Measurements from ENCODE around the gene MAG.
A peak's percentile ranks its signal among the peaks of the same experiment; 100 is the strongest.

MAG gene, protein sequence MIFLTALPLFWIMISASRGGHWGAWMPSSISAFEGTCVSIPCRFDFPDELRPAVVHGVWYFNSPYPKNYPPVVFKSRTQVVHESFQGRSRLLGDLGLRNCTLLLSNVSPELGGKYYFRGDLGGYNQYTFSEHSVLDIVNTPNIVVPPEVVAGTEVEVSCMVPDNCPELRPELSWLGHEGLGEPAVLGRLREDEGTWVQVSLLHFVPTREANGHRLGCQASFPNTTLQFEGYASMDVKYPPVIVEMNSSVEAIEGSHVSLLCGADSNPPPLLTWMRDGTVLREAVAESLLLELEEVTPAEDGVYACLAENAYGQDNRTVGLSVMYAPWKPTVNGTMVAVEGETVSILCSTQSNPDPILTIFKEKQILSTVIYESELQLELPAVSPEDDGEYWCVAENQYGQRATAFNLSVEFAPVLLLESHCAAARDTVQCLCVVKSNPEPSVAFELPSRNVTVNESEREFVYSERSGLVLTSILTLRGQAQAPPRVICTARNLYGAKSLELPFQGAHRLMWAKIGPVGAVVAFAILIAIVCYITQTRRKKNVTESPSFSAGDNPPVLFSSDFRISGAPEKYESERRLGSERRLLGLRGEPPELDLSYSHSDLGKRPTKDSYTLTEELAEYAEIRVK

GRCh38 chr19:35291916-35292315, at the start of gene MAG:
Gene MAG, plus strand, starts transcription at chr19:35292161. Its CDS starts 3,248 bp downstream, at chr19:35295409.
- H3K27me3 ChIP-seq (ENCODE audit: control insufficient read depth, insufficient read depth, low read length), result no peaks in the 10 kb centered on the region; the same call in 1 of the 2 replicates
- no peak within 1 kb of the TSS for H3K27ac ChIP-seq (ENCODE audit: low read depth, low read length)
- no peak within 1 kb of the TSS for H3K4me3 ChIP-seq (ENCODE audit: low read depth, low read length)
- no peaks in the 10 kb centered on the region for H3K9me3 ChIP-seq (ENCODE audit: control insufficient read depth, insufficient read depth, low read depth, low read length)
- no peak within 1 kb of the TSS for H3K9ac ChIP-seq (ENCODE audit: low read length)
- no peaks in the 10 kb centered on the region for H3K36me3 ChIP-seq (ENCODE audit: control insufficient read depth, insufficient read depth, low read length)
- peaks cover 24% of the 10 kb centered on the region for H3K4me1 ChIP-seq (ENCODE audit: control insufficient read depth, insufficient read depth, low read length)

DNA sequence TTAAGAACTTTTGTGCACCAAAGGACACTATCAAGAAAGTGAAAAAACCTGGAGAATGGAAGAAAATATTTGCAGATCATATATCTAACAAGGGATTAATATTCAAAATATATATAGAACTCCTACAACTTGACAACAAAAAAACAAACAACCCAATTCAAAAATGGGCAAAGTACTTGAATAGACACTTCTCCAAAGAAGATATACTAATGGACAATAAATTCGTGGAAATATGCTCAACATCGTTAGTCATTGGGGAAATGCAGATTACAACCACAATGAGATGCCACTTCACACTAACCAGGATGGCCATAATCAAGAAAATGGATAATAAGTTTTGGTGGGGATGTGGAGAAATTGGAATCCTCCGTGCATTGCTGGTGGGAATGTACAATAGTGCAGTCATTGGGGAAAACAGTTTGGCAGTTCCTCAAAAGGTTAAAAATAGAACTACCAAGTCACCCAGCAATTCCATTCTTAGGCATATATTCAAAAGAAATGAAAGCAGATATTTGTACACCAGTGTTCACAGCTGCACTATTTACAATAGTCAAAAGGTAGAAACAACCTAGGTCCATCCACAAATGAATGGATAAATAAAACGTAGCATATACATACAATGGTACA, 45.4 kb upstream of the MAG start:
- Histone ChIP-seq H3K4me3 (ENCODE audit: low read depth, low read length) (no peak overlapping the region), H3K4me1 (ENCODE audit: control insufficient read depth, insufficient read depth, low read length) (peaks cover 9% of the 10 kb centered on the region), H3K9ac (ENCODE audit: low read length) (no peak overlapping the region), H3K9me3 (ENCODE audit: control insufficient read depth, insufficient read depth, low read depth, low read length) (no peaks in the 10 kb centered on the region), H3K36me3 (ENCODE audit: control insufficient read depth, insufficient read depth, low read length) (peaks cover 16% of the 10 kb centered on the region), H3K27ac (ENCODE audit: low read depth, low read length) (no peak overlapping the region), H3K27me3 (ENCODE audit: control insufficient read depth, insufficient read depth, low read length) (no peaks in the 10 kb centered on the region)

DNA sequence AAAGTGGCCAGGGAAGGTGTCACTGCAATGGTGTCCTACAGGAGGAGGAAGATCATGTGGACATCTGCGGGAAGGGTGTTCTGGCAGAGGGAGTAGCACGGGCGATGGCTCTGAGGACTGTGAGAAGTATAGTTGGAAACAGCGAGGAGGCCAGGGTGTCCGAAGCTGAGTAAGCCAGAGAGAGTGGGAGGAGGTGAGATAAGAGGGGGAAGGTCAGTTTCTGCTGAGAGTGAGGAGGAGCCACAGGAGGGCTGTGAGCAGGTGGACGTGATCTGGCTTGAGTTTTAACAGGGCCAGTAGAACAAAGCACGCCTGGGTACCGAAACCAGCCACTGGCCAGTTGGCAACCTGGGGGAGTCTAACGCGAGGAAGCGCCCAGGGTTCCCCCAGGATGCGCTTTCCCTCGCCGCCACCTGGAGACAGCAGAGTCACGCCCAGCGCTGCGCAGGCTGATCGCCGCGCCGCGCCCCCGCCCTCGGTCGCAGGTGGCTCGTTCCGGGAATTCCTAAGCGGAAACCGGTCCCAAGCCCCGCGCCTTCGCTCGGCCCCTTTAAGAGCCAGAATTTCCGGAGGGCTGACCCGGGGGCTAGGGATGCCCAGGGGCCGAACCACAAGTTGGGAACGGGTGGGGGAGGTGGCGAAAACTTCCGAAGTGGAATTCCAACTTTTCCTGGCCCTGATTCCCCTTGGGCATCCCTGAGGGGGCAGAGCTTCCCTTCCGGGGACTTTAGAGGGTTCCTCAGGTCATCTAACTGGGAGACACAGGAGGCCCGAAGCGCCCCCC, 44.2 kb upstream of the MAG start:
- peak overlapping the region; percentile 92 for H3K9ac ChIP-seq (ENCODE audit: low read length)
- no peaks in the 10 kb centered on the region for H3K27me3 ChIP-seq (ENCODE audit: control insufficient read depth, insufficient read depth, low read length)
- peak overlapping the region; percentile 96 for H3K27ac ChIP-seq (ENCODE audit: low read depth, low read length)
- H3K4me1 ChIP-seq (ENCODE audit: control insufficient read depth, insufficient read depth, low read length), result peaks cover 9% of the 10 kb centered on the region
- peak overlapping the region; percentile 68 for H3K4me3 ChIP-seq (ENCODE audit: low read depth, low read length)
- no peaks in the 10 kb centered on the region for H3K9me3 ChIP-seq (ENCODE audit: control insufficient read depth, insufficient read depth, low read depth, low read length)
- peaks cover 20% of the 10 kb centered on the region for H3K36me3 ChIP-seq (ENCODE audit: control insufficient read depth, insufficient read depth, low read length)

DNA sequence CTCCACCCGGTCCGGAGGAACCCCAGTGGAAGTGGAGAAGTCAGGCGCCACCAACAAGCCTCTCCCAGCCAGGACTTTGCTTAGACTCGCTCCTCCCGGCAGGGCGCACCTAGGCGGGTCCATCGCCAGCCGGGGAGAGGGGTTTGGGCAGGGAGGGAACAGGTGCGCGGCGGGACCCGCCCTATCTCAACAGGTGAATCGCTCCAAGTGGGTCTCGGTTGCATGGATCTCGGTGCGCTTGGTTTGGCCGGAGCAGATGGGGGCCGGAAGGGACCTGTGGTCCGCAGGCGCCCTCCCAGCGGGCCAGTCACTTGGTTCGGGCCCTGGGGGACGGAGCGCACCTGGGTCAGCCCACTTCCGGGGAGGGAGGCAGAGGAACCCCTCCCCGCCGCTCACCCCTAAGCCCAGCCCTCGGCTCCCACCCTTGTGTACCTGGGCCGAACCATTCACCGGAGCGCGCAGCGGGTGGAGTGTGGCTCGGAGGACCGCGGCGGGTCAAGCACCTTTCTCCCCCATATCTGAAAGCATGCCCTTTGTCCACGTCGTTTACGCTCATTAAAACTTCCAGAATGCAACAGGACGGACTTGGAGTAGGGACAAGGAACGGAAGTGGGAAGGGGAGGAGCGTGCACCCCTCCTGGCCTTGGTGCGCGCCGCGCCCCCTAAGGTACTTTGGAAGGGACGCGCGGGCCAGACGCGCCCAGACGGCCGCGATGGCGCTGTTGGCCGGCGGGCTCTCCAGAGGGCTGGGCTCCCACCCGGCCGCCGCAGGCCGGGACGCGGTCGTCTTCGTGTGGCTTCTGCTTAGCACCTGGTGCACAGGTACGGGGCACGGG, 43.4 kb upstream of the MAG start, which contains the start of gene LSR:
Gene LSR, plus strand, starts transcription at position 693 of the 836 bp plus-strand sequence. Its CDS starts 21 bp downstream, at position 714.
- peak within 1 kb of the TSS; percentile 68 for H3K4me3 ChIP-seq (ENCODE audit: low read depth, low read length)
- peaks cover 25% of the 10 kb centered on the region for H3K36me3 ChIP-seq (ENCODE audit: control insufficient read depth, insufficient read depth, low read length)
- peak within 1 kb of the TSS; percentile 92 for H3K9ac ChIP-seq (ENCODE audit: low read length)
- H3K9me3 ChIP-seq (ENCODE audit: control insufficient read depth, insufficient read depth, low read depth, low read length), result no peaks in the 10 kb centered on the region
- peaks cover 13% of the 10 kb centered on the region for H3K4me1 ChIP-seq (ENCODE audit: control insufficient read depth, insufficient read depth, low read length)
- H3K27me3 ChIP-seq (ENCODE audit: control insufficient read depth, insufficient read depth, low read length), result no peaks in the 10 kb centered on the region
- peak within 1 kb of the TSS; percentile 96 for H3K27ac ChIP-seq (ENCODE audit: low read depth, low read length)

- peaks cover 32% of the 10 kb centered on the region for H3K36me3 ChIP-seq (ENCODE audit: control insufficient read depth, insufficient read depth, low read length)
- H3K27ac ChIP-seq (ENCODE audit: low read depth, low read length), result peak overlapping the region; percentile 96
- H3K9ac ChIP-seq (ENCODE audit: low read length), result peak overlapping the region; percentile 92
- H3K27me3 ChIP-seq (ENCODE audit: control insufficient read depth, insufficient read depth, low read length), result no peaks in the 10 kb centered on the region
- H3K9me3 ChIP-seq (ENCODE audit: control insufficient read depth, insufficient read depth, low read depth, low read length), result no peaks in the 10 kb centered on the region
- H3K4me1 ChIP-seq (ENCODE audit: control insufficient read depth, insufficient read depth, low read length), result peaks cover 17% of the 10 kb centered on the region
- H3K4me3 ChIP-seq (ENCODE audit: low read depth, low read length), result peak overlapping the region; percentile 68
Observed at GRCh38 chr19:35249146-35249847, 42.7 kb upstream of the MAG start.

GRCh38 chr19:35249848-35250711, 41.9 kb upstream of the MAG start:
- Histone ChIP-seq H3K36me3 (ENCODE audit: control insufficient read depth, insufficient read depth, low read length) (peaks cover 40% of the 10 kb centered on the region), H3K9me3 (ENCODE audit: control insufficient read depth, insufficient read depth, low read depth, low read length) (no peaks in the 10 kb centered on the region), H3K27ac (ENCODE audit: low read depth, low read length) (no peak overlapping the region), H3K4me1 (ENCODE audit: control insufficient read depth, insufficient read depth, low read length) (peaks cover 19% of the 10 kb centered on the region), H3K4me3 (ENCODE audit: low read depth, low read length) (peak overlapping the region; percentile 68), H3K27me3 (ENCODE audit: control insufficient read depth, insufficient read depth, low read length) (no peaks in the 10 kb centered on the region), H3K9ac (ENCODE audit: low read length) (peak overlapping the region; percentile 92)

DNA sequence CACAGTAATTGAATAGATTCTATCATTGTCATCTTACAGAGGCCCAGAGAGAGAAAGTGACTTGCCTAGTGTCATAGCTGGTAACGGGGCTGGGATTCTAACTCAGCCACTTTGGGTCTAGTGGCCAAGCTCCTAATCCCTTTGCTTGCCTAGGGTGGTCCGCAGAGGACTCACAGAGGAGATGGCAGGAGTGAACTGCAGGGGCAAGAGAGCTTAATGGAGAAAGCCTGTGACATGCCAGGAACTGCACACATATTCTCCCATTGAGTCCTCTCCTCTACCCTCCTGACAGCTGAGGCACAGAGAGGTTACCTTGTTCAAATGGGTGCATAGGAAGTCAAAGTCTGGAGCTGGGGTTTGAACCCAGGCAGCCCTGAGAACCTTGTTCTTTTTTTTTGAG, 40.5 kb upstream of the MAG start:
- H3K36me3 ChIP-seq (ENCODE audit: control insufficient read depth, insufficient read depth, low read length), result peaks cover 50% of the 10 kb centered on the region
- no peak overlapping the region for H3K4me3 ChIP-seq (ENCODE audit: low read depth, low read length)
- H3K4me1 ChIP-seq (ENCODE audit: control insufficient read depth, insufficient read depth, low read length), result peaks cover 19% of the 10 kb centered on the region
- H3K9ac ChIP-seq (ENCODE audit: low read length), result no peak overlapping the region
- no peaks in the 10 kb centered on the region for H3K9me3 ChIP-seq (ENCODE audit: control insufficient read depth, insufficient read depth, low read depth, low read length)
- H3K27ac ChIP-seq (ENCODE audit: low read depth, low read length), result no peak overlapping the region
- H3K27me3 ChIP-seq (ENCODE audit: control insufficient read depth, insufficient read depth, low read length), result no peaks in the 10 kb centered on the region

DNA sequence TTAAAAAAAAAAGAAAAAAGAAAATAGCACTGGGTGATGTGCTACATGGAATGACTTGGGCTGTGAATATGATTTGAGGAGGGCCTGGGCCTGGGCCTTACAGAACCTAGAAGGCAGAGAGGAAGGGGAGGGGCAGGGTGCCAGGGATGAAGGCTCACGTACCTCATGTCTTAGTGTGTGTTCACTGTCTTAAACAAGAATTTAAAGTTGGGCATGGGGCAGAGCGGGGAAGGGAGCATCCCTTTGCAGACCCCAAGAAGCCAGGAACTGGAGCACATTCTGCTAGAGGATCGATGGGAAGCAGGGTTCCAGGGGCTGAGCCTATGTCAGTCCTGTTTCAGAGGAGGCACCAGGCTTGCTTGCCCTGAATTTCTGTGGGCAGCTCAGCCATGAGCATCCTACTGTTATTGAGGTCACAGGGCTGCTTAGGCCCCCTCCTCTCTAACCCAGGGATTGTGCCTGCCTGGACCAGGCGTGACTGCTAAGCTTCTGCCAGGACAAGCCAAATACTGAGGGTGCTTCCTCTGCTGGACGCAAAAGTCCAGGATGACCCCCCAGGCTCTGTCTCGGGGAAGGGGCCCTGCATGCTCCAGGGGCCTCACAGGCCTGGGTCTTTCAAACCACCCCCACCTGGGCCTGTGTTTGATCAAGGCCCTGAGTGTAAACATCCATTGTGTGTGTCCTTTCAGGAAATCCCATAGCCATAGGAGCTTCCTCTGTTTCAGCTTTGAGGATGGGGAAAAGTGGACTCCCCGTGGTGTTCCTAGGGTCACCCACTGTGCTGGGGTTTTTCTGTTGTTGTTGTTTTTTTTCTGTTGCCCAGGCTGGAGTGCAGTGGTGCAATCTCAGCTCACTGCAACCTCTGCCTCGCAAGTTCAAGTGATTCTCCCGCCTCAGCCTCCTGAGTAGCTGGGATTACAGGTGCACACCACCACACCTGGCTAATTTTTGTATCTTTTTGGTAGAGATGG, 38.4 kb upstream of the MAG start:
- H3K9ac ChIP-seq (ENCODE audit: low read length), result peak overlapping the region; percentile 14
- H3K36me3 ChIP-seq (ENCODE audit: control insufficient read depth, insufficient read depth, low read length), result peaks cover 65% of the 10 kb centered on the region
- H3K4me3 ChIP-seq (ENCODE audit: low read depth, low read length), result no peak overlapping the region
- no peak overlapping the region for H3K27ac ChIP-seq (ENCODE audit: low read depth, low read length)
- peaks cover 16% of the 10 kb centered on the region for H3K4me1 ChIP-seq (ENCODE audit: control insufficient read depth, insufficient read depth, low read length)
- no peaks in the 10 kb centered on the region for H3K9me3 ChIP-seq (ENCODE audit: control insufficient read depth, insufficient read depth, low read depth, low read length)
- no peaks in the 10 kb centered on the region for H3K27me3 ChIP-seq (ENCODE audit: control insufficient read depth, insufficient read depth, low read length)

All from HUES6 (cell line).